SK-N-SH (cell line): ENCODE measurements around the gene CDKAL1.

Source experiments
- CHD2 ChIP-seq: fragments of 150-350 bp; IDR thresholded peaks from 2 replicates; pipeline ENCODE4 v1.6.1; 2018; ENCODE audit warnings: low read length; ENCODE audit not compliant: partially characterized antibody
- CTCF ChIP-seq: fragments of 200-600 bp; sonication (generic); IDR thresholded peaks from 2 replicates; pipeline ENCODE4 v1.6.1; 2017; ENCODE audit warnings: antibody characterized with exemption, mild to moderate bottlenecking, moderate library complexity
- EP300 ChIP-seq, 2 experiments: IDR thresholded peaks; 2 replicates each; pipeline versions ENCODE4 v1.4.0 to v1.6.1; 2012; ENCODE audit warnings: borderline replicate concordance in 1 of 2, low read depth in 1 of 2, low read length in 1 of 2
- EZH2phosphoT487 ChIP-seq: fragments of 200-600 bp; sonication (generic); IDR thresholded peaks from 2 replicates; pipeline ENCODE4 v1.6.1; 2017; ENCODE audit warnings: low read depth, mixed run types, mild to moderate bottlenecking, antibody characterized with exemption, moderate library complexity, borderline replicate concordance
- FOSL2 ChIP-seq: IDR thresholded peaks from 2 replicates; pipeline ENCODE4 v1.4.0; 2012; ENCODE audit warnings: low read depth, mild to moderate bottlenecking, moderate library complexity, borderline replicate concordance
- MAX ChIP-seq: IDR thresholded peaks from 2 replicates; pipeline ENCODE4 v1.4.0; 2012; ENCODE audit warnings: low read depth
- PBX3 ChIP-seq: IDR thresholded peaks from 2 replicates; pipeline ENCODE4; 2012
- RCOR1 ChIP-seq: fragments of 150-350 bp; IDR thresholded peaks from 2 replicates; pipeline ENCODE4 v1.6.1; 2017; ENCODE audit warnings: antibody characterized with exemption, low read length
- SIN3A ChIP-seq: IDR thresholded peaks from 2 replicates; pipeline ENCODE4 v1.6.1; 2012; ENCODE audit warnings: low read depth, mild to moderate bottlenecking, low read length, moderate library complexity, borderline replicate concordance
- TCF12 ChIP-seq: IDR thresholded peaks from 2 replicates; pipeline ENCODE4 v1.4.0; 2012
- ZBTB33 ChIP-seq: IDR thresholded peaks from 2 replicates; pipeline ENCODE4 v1.4.0; 2012; ENCODE audit warnings: low read depth, borderline replicate concordance
- TF ChIP-seq, protein P1 (sequence below): IDR thresholded peaks from 2 replicates; pipeline ENCODE4 v1.6.1; 2012; ENCODE audit warnings: mild to moderate bottlenecking, low read depth, low read length, moderate library complexity

DNA sequence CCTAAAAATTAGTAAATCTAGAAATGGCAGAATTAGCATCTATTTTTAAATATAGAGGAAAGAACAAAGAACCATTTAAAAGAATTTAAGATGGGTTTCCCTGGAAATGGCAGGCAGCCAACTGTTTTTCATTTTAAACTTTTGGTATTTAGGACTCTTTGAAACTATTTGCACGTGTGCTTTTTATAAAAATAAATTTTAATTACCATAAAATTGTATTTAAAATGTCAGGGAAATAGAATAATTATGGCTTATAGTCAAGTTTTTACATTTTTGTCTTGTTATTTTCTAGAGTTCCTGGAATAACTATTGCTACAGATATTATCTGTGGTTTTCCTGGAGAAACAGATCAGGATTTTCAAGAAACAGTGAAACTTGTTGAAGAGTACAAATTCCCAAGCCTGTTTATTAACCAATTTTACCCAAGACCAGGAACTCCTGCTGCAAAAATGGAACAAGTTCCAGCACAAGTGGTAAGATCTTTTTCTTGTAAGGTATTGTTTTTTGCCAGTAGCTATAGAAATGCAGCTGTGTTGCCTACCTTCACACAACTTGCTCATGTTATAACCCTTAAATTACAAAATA is 530.6 kb downstream of the CDKAL1 start:
- TF ChIP-seq TCF12: peak; percentile 52
- no peak for TF ChIP-seq EZH2phosphoT487
- TF ChIP-seq MAX: no peak
- no peak for TF ChIP-seq CHD2
- TF ChIP-seq RCOR1: no peak
- TF ChIP-seq CTCF: no peak
- TF ChIP-seq EP300 (IDR thresholded peaks at IDR 0.05; ENCODE audit: borderline replicate concordance in 1 of 2, low read depth in 1 of 2, low read length in 1 of 2): peak in 1 of 2 experiments; percentile 22; a peak in 1 of 4 replicates
- TF ChIP-seq ZBTB33: no peak
- no peak for TF ChIP-seq SIN3A
- TF ChIP-seq FOSL2: no peak
- TF ChIP-seq, protein P1, sequence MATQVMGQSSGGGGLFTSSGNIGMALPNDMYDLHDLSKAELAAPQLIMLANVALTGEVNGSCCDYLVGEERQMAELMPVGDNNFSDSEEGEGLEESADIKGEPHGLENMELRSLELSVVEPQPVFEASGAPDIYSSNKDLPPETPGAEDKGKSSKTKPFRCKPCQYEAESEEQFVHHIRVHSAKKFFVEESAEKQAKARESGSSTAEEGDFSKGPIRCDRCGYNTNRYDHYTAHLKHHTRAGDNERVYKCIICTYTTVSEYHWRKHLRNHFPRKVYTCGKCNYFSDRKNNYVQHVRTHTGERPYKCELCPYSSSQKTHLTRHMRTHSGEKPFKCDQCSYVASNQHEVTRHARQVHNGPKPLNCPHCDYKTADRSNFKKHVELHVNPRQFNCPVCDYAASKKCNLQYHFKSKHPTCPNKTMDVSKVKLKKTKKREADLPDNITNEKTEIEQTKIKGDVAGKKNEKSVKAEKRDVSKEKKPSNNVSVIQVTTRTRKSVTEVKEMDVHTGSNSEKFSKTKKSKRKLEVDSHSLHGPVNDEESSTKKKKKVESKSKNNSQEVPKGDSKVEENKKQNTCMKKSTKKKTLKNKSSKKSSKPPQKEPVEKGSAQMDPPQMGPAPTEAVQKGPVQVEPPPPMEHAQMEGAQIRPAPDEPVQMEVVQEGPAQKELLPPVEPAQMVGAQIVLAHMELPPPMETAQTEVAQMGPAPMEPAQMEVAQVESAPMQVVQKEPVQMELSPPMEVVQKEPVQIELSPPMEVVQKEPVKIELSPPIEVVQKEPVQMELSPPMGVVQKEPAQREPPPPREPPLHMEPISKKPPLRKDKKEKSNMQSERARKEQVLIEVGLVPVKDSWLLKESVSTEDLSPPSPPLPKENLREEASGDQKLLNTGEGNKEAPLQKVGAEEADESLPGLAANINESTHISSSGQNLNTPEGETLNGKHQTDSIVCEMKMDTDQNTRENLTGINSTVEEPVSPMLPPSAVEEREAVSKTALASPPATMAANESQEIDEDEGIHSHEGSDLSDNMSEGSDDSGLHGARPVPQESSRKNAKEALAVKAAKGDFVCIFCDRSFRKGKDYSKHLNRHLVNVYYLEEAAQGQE: no peak
- TF ChIP-seq PBX3: no peak; the same call in 1 of the 2 replicates
